ENCODE measurements around the gene RARB.

Gene RARB

GRCh38 chr3:25427942-25428788, at the start of gene RARB:
Gene RARB, plus strand, starts transcription at chr3:25428263. Its CDS starts 469 bp downstream, at chr3:25428732.
- peak; percentile 46 for DNase-seq

DNA sequence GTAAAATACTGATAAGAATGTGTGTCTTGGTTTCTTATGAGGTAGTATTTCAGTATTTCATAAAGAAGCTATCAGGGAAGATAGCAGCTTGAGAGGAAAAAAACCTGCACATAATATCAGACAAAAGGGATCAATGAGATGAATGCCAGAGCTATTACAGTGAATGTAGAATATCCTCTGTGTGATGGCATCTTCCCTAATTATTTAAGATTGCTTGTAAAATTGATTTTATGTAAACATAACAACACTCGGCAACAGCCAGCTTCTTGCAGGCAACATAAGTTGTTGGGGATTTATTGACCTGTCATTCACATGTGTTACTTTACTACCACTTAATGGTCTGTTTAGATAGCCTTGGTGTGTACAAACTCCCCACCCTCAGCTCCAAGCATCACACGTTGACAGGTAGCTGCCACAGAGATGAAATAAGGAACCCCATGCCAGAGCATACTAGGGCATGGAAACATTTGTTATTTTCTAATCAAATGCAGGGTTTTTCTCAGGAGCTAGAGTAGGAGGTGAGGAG, 49.2 kb upstream of the RARB start:
- no peak for DNase-seq

DNA sequence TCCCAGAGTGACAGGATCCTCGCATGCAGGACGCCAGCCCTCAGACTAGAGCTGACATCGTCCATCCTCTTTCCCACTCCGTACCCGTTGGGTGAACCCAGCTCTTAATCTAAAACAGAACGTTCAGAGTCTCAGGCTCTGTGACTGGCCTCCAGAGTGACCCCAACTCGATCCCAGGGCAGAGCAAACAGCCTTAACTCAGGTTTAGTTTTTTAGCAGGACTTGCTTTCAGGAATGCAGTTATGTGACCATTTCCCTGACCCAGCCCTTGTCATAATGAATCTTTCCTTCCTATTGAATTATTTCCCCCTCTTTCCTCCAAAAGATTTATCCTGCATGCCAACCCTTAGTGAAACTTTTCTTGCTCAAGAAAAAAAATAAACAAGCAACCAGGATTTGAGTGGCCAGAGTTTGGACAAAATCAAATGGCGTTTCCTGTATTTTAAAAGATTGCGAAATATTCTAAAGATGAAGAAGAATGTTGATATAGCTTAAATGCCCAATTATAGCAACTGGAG, 47.8 kb upstream of the RARB start:
- DNase-seq, result no peak

- DNase-seq, result no peak
These were observed 47.0 kb upstream of the RARB start for GRCh38 chr3:25381083-25381482.

DNA sequence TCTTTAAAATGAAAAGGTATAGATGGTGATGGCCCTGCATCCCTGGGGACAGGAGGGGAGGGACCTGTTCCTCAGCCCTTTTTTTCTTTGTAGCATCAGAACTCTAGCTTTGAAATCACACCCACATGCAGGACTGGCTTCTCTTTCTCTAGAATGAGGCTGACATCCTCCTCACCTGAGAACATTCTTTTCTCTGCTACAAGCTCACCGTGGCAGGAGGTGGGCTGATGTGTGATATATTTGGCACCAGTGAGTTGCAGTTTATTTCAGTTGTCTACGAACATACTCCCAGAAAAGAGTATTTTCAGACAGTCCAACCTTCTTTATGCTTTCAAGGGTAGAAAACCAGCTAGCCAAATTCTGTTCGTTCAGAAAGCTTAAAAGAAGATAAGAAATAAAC, 43.6 kb upstream of the RARB start:
- DNase-seq, result no peak

- DNase-seq, result no peak
These were observed 42.1 kb upstream of the RARB start for GRCh38 chr3:25385807-25386460.

DNA sequence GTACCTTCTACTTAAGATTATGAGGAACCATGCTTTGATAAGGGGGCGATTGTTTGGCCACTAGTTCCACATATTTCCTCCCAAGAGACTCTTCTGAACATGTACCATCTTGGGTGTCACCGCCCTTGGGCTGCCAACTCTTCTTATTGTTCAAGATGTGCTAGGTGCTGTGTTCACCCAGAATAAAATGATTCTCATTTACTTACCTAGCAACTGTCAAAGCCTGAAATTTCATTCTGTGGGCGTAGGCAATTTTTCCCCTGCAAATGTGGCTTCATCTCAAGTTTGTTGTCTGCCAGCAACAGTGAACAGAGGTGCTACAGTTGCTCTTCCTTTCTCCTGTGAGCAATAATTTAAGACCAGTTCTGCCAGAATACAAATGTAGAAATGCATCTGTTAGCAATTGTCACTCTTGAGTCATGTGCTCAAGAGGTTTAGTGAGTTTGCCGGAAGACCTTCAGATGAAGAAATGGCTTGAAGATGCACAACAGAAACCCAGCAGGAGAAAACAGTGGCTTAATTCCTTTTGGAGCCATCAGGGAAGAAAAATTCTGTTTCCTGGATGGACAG, 41.3 kb upstream of the RARB start:
- no peak for DNase-seq

- no peak for DNase-seq
These were observed 37.5 kb upstream of the RARB start for GRCh38 chr3:25390605-25391004.

GRCh38 chr3:25396251-25396650, 31.8 kb upstream of the RARB start:
- no peak for DNase-seq

DNA sequence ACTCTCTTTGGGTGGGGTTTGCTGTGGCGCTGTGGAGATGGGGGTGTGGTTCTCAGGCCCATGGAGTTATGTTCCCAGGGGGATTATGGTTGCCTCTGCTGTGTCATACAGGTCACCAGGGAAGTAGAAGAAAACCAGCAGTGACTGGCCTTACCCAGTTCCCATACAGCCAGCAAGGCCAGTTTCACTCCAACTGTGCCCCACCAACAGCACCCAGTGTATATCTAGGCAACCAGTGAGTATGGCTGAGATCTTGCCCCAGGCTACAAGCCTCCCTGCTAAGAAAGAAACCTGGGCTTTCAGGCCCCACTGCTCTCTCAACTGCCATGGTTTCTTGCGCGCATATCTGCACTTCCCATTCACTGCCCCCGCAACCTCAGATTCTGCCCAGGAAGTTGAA, 31.4 kb upstream of the RARB start:
- no peak for DNase-seq

GRCh38 chr3:25397150-25397549, 30.9 kb upstream of the RARB start:
- DNase-seq, result no peak

GRCh38 chr3:25400587-25400986, 27.5 kb upstream of the RARB start:
- no peak for DNase-seq

DNA sequence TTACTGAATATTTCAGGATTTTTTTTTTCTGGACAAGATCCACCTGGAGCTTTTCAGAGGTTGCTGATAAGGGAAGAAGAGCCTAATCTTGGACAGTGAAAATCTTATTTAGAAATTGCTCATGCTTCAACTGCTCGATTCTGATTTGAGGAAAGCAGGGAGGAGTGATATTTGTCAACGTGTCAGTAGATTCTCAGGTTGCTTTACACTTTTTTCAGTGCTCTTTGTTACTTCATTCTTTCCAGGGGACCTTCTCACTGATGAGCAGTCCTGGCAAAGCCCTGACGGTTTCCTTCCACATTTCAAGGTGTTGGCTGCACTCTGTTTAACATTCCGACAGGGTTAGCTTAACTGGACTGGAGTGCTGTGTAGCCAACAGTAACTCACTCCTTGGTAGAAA, 24.1 kb upstream of the RARB start:
- DNase-seq, result no peak

DNA sequence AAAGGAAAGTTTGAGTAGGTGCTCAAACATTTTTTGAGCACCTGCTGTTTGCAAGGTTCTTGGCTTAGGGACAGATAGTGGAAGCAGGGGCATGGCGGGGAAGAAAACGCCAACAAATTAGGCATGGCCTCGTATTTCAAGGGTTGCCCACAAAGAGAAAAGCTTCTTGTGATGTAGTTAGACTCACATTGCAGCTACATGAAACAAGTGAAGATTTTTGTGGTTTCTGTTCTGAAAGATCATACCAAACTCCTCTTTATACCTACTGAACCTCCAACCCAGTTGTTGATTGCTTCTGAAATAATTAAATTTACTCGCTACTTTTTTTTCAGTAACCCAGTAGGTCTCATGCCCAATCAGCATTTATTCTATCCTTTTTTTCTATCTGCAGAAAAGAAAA, 23.5 kb upstream of the RARB start:
- DNase-seq, result no peak

- DNase-seq, result no peak
These were observed 22.7 kb upstream of the RARB start for GRCh38 chr3:25405335-25405734.

- no peak for DNase-seq
These were observed 17.4 kb upstream of the RARB start for GRCh38 chr3:25410703-25411102.

GRCh38 chr3:25412269-25412668, 15.8 kb upstream of the RARB start:
- no peak for DNase-seq

DNA sequence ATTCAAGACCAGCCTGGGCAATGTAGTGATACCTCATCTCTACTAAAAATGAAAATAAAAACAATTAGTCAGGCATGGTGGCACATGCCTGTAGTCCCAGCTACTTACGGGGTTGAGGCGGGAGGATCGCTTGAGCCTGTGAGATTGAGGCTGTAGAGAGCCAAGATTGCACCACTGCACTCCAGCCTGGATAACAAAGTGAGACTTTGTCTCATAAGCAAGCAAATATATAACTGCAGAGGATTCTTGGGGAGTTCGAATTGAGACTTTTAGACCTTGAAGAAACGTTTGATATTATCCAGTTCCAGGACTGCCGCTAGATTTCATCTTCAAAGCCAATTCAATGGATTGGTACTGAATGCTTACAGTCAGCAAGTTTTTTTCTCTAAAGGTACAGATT, 11.9 kb upstream of the RARB start:
- DNase-seq, result no peak

GRCh38 chr3:25418596-25418995, 9.5 kb upstream of the RARB start:
- DNase-seq, result no peak

GRCh38 chr3:25419251-25419650, 8.8 kb upstream of the RARB start:
- no peak for DNase-seq

DNA sequence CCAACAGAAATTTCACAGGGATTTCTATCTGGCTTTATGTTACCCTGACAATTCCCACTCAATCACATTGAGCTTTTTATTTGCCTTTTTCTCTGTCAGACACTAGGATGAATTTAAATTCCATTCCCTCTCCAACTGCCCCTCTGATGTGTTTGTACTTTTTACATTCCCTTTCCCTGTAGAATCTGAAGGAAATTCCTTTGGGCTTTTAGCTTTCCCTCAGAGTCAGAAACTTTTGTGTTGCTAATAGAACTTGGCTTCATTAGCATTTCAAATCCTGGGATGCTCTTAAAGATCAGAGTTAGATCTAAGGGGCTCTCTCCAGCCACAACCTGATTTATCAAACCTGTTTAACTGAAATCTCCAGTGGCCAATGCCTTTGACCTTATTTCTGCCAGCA, 7.9 kb upstream of the RARB start:
- DNase-seq, result no peak

- no peak for DNase-seq
These were observed 7.2 kb upstream of the RARB start for GRCh38 chr3:25420885-25421284.

DNA sequence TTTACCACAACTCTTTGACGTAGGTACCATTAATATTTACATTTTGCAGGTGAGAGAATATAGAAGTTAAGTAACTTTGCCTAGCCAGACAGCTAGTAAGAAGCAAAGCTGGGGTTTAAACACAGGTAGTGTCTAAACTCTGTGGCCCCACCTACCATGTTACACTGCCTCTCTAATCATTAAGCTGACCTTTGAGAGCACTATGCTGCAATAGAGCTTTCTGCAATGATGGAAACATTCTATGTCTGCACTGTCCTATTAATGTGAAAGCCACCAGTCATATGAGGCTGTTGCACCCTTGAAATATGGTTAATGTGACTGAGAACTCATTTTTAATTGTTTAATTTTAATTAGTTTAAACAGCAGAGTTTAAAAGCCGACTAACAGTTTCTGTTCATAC, 6.3 kb upstream of the RARB start:
- DNase-seq, result no peak

All from NCI-H526 treated with DMSO at 0.1 percent for 48 hours (cell line).